Medulla oblongata (tissue), 1 donor: Measurements from ENCODE around the gene TENM3.

Experiments
- DNase-seq: peaks from one replicate; pipeline ENCODE4 v3.0.0-alpha.2; 2015; ENCODE audit errors: extremely low spot score

TENM3 gene

GRCh38 chr4:182620111-182620980 lies 377.1 kb downstream of the TENM3 start:
- DNase-seq = no peak

GRCh38 chr4:182624281-182624680 lies 381.1 kb downstream of the TENM3 start:
- DNase-seq = no peak

- no peak for DNase-seq
Measured at GRCh38 chr4:182625193-182625592, 382.0 kb downstream of the TENM3 start.

- DNase-seq = no peak
Measured at GRCh38 chr4:182627996-182628395, 384.8 kb downstream of the TENM3 start.

GRCh38 chr4:182628544-182628943 lies 385.3 kb downstream of the TENM3 start:
- no peak for DNase-seq

GRCh38 chr4:182629096-182629495 lies 385.9 kb downstream of the TENM3 start:
- no peak for DNase-seq

- no peak for DNase-seq
Measured at GRCh38 chr4:182640491-182640890, 397.3 kb downstream of the TENM3 start.

GRCh38 chr4:182640932-182641331 lies 397.7 kb downstream of the TENM3 start:
- no peak for DNase-seq

- DNase-seq = no peak
Measured at GRCh38 chr4:182642831-182643230, 399.6 kb downstream of the TENM3 start.

GRCh38 chr4:182643801-182644682 lies 400.8 kb downstream of the TENM3 start:
- peak; percentile 28 for DNase-seq

- no peak for DNase-seq
Measured at GRCh38 chr4:182644683-182645050, 401.5 kb downstream of the TENM3 start.

GRCh38 chr4:182645511-182645910 lies 402.3 kb downstream of the TENM3 start:
- no peak for DNase-seq

- no peak for DNase-seq
Measured at GRCh38 chr4:182647646-182648300, 404.6 kb downstream of the TENM3 start.

- no peak for DNase-seq
Measured at GRCh38 chr4:182648766-182649165, 405.6 kb downstream of the TENM3 start.

- no peak for DNase-seq
Measured at GRCh38 chr4:182649698-182650477, 406.7 kb downstream of the TENM3 start.

- DNase-seq = no peak
Measured at GRCh38 chr4:182653596-182653995, 410.4 kb downstream of the TENM3 start.

GRCh38 chr4:182655340-182655739 lies 412.1 kb downstream of the TENM3 start:
- DNase-seq = no peak

- no peak for DNase-seq
Measured at GRCh38 chr4:182662551-182662950, 419.3 kb downstream of the TENM3 start.

GRCh38 chr4:182671231-182671630 lies 428.0 kb downstream of the TENM3 start:
- no peak for DNase-seq

- no peak for DNase-seq
Measured at GRCh38 chr4:182671749-182672148, 428.5 kb downstream of the TENM3 start.

GRCh38 chr4:182678590-182678989 lies 435.4 kb downstream of the TENM3 start:
- DNase-seq = no peak
